HG02678 (cell line): ENCODE results near the gene ATRN.

ENCODE experiments used
- ATAC-seq: cut with Tn5 transposase; IDR thresholded peaks from one replicate; pipeline ENCODE4 v1.9.1; 2021; ENCODE audit warnings: mild to moderate bottlenecking, moderate library complexity; ENCODE audit not compliant: unreplicated experiment

ATRN gene

GRCh38 chr20:3672547-3673171 lies 201.8 kb downstream of the ATRN start:
- no peak for ATAC-seq

GRCh38 chr20:3673221-3674070 lies 202.6 kb downstream of the ATRN start:
- ATAC-seq: no peak

GRCh38 chr20:3674447-3674846 lies 203.6 kb downstream of the ATRN start:
- ATAC-seq: no peak

- no peak for ATAC-seq
Observed at GRCh38 chr20:3674995-3675900, 204.4 kb downstream of the ATRN start.

GRCh38 chr20:3677733-3678132 lies 206.9 kb downstream of the ATRN start:
- ATAC-seq: no peak

DNA sequence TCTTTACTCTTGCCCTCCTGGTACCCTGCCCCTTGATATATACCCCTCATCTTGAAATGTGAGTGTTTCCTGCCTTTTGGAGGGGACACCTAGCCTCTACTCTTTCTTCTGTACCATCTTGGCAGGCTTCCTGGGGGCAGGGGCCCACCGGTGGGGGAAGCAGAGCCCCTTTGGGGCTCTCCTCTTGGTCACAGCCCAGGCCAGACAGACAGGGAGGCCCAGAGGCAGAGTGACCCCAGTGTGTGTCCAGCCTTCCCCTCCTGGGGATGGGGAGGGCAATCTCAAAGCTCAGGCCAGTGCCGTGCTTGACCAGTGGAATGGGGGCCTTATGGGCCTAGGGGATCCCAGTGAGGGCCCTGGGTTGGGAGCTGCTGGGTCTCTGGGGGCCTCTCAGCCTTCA lies 207.4 kb downstream of the ATRN start:
- ATAC-seq: no peak

GRCh38 chr20:3678856-3679720 lies 208.3 kb downstream of the ATRN start:
- no peak for ATAC-seq

DNA sequence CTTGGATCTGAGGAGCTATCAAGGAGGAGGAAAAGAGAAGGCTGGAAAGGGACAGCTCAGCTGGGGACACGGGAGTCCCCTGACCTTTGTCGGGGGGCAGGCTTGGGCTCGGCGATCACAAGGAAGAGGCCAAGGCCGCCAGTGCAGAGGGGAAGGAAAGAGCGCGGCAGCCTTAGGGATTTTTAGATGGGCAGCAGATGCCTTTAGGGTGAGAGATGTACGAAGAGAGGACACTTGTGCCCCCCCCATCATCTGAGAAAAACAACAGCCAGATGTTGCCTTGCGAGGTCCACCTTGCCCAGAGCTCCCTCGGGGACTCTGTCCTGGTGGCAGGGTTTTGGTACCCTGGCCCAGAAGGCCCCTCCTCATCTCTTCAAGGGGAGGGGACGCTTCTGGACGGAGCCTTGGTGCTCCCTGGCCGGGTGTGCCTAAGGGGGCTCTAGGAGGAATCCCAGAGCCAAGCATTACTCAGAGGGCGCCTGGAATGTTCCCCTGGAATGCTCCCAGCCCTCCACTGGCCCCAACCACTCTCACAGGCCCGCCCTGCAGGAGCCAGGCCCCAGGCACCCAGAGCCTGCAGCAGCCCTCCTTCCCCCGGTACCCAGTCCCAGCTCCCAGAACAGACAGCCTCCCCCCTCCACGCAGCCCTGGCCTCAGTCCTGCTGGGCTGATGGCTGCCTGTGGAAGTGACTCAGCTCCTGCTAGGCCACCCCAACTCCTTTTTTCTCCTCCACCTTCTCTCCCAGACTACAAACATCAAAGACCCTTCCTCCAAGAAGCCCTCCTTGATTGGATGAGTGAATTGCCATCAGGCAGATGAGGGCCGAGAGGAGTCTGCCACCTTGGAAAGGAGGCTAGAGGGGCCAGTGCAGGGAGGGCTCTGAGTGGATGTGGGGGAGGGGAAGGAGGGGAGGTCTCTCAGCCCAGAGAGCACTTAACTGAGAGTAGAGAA lies 209.2 kb downstream of the ATRN start:
- ATAC-seq: no peak

DNA sequence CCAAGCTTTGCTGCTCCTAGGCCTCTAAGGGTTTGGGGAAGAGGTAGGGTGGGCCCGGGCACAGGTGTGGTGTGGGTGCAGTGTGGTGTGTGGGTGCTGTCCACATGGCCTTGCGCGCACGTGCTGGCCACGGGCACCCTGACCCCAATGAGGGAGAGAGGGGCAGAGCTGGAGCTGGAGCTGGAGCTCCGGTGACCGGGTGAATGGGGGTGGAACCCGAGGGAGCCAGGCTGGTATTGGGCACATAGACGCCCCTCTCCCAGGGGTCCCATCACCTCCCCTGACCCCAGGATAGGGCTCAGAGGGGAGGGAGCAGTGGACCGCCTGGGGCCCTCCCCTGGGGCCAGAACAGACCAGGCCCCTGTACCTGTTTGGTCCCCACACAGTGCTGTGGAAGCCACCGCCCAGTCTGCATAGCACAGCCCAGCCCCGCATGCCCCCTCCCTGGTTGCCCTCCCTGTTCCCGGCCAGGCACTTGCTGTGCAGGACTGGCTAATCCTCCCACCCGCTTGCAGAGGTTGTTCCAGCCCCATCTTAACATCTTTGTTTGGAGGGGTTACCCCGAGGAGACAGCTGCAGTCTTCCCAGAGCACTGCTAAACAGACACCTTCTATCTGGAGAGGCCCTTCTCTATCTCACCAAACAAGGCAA lies 210.0 kb downstream of the ATRN start:
- no peak for ATAC-seq

DNA sequence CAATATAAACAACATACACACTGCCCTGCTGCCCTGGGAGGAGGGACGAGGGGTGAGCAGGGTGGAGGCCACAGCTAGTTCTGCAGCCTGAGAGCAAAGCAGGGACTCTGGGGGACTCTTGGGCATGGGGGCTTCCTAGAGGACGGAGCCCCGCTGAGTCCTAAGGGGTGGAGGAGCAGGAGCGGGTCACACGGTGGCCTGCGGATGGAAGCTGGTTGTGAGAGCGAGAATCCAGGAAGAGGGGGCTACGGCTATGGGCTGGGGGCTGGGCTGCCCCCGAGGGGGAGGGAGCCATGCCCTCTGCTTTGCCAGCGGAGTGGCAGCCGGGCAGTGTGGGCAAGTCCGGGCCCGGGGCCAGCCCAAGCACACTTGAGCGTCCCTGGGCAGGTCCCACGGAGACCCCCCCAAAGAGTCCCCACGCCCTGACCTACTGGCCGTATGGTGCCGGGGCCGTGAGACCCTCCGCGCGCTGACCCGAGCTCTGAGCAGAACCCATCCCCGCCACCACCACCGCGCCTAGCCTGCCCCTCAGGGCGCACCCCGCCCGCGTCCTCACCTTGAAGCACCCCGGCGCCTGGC lies 210.6 kb downstream of the ATRN start:
- ATAC-seq: no peak

GRCh38 chr20:3681931-3682781 lies 211.3 kb downstream of the ATRN start, which contains the start of gene ADAM33:
ADAM33 (minus strand) TSS chr20:3682010; CDS start chr20:3682004, 6 bp downstream.
- no peak for ATAC-seq

DNA sequence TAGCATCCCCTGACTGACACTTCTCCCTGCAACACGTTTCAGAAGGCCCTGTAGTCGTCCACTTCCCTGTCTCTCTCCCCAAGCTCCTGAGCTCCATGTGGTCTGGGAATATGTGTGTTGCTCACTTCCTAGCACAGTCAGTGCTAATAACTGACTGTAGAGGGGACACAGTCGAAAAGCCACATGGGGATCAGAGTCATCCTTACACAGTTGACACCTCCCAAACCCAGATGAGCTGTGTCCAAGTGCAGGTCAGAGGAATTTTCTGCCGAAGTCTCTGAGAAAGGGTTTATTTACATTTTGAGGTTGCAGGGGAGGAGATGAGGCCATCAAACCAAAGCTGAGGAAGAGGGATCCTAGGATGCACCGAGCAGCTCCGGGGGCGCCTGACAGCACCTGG lies 214.5 kb downstream of the ATRN start:
- no peak for ATAC-seq

DNA sequence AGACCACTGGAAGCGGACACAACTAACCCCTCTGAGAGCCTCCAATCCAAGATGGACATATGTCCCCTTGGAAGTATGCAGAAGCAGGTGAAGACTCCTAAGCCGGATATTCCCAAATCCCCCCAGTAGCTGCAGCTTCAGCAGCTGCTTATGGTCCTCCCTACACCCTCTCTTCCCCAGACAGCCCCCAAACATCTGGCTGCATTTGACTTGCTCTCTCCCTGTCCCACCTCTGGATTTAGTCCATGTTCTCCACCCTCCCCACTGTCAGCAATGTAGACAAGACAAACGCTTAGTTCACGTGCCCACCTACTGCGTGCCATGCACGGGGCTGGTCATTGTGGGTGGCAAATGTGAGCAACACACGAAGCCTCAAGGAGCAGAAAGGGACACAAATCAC lies 215.6 kb downstream of the ATRN start:
- no peak for ATAC-seq

DNA sequence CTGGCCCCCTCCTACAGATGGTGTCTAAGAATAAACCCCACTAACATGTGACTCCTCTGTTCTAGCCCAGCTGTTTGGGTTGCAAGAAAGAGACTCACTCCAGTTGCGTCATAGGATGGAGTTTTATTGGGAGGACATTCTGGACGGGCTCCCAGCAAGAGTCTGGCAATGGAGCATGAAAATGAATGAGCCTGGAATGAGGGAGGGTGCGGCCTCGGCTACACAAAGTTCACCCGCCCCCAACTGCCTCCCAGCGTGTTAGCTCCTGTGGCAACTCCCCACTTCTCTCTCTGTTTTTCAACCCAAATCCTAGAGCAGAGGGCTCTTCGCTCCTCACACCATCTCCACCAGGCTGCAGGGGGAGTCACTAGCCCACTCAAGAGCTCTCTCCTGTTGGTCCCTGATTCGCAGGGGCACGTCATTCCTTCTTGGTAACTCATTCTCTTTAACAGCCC lies 216.1 kb downstream of the ATRN start:
- no peak for ATAC-seq

DNA sequence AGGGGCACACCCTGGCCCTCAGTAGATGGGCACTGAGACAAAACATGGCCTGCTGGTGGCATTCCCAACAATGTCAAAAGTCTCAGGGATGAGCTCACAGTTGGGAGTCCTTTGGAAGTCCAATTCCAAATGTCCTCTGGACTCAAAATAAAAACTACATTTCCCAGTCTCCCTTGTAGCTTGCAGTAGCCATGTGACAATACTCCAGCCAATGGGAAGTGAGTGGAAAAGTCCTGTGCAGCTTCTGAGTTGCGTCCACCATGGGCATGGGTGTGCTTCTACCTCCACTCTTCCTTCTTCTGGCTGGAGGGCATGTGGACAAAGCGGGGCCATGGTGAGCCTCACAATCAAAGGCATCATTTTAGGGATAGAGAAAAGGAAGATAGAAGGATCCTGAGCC lies 216.8 kb downstream of the ATRN start:
- no peak for ATAC-seq

DNA sequence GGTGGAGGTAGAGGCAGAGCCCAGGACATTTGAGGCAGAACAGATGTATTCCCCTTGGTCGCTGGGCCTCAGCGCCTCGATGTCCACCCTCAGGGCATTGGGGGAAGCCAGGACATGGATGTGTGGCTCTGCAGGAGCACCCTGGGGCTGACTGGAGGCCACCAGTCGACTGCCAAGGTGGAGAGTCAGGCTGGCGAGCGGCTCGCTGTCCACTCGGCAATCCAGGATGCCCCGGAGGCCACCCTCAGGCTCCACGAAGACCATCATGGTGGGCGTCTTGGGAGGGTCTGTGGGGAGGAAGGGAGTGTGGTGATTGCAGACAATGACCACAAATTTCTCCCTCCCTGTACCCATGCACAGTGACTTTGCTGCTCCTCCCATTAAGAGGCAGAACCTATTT lies 219.2 kb downstream of the ATRN start:
- no peak for ATAC-seq

DNA sequence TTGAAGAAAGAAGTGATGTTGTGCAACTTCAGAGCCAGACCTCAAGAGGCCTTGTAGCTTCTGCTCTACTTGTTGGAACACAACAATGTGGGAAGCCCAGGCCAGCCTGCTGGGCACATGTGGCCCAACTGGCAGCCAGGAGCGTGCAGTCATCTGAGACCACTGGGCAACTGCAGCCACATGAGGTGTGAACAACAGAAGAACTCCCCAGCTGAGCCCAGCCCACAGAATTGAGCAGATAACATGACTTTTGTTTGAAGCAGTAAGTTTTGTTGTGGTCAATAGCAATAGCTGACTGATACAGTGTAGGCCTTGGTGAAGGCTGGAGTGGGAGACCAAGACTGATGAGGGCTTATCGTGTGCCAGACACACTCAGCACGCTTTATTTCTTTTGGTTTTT lies 219.6 kb downstream of the ATRN start:
- no peak for ATAC-seq
